WTC11 (cell line): ENCODE measurements around the gene TVP23A. TPM values are rescaled to one million over a fixed set of nuclear protein-coding genes. Genes with fewer than 3 reads are reported as not detected.
A peak's percentile ranks its signal among the peaks of the same experiment; 100 is the strongest.

Source experiments
- ATAC-seq: fragments of 200-7000 bp; cut with Tn5 transposase; 2 replicates; pipeline ENCODE4 v1.10.0; 2021; ENCODE audit warnings: mild to moderate bottlenecking, moderate library complexity
- CTCF ChIA-PET: fragments of 300-600 bp; sonication (Branson Sonifier 250); formaldehyde crosslinking; loops from one replicate; lab custom pipeline; 2021; ENCODE audit warnings: antibody characterized with exemption; lab: Charles Lee
- POLR2A ChIA-PET: fragments of 350-600 bp; sonication (Branson Sonifier 250); formaldehyde crosslinking; loops from one replicate; lab custom pipeline; 2021; ENCODE audit warnings: antibody characterized with exemption; lab: Charles Lee
- DNase-seq: peaks from one replicate; pipeline ENCODE4 v3.0.0; 2021; ENCODE audit warnings: low spot score
- H3K27ac Mint-ChIP-seq: 2 replicates; pipeline ENCODE4 v1.8.0; 2021; ENCODE audit warnings: mixed read lengths
- H3K27me3 Mint-ChIP-seq: 2 replicates; pipeline ENCODE4 v1.8.0; 2021; ENCODE audit warnings: low read depth, mild to moderate bottlenecking, moderate library complexity, mixed read lengths
- H3K36me3 Mint-ChIP-seq: 2 replicates; pipeline ENCODE4 v1.8.0; 2021; ENCODE audit warnings: mixed read lengths
- H3K4me1 Mint-ChIP-seq: 2 replicates; pipeline ENCODE4 v1.8.0; 2022; ENCODE audit warnings: mixed read lengths
- H3K4me3 Mint-ChIP-seq: 2 replicates; pipeline ENCODE4 v1.8.0; 2021; ENCODE audit warnings: mild to moderate bottlenecking, moderate library complexity, mixed read lengths
- H3K9me3 Mint-ChIP-seq: 2 replicates; pipeline ENCODE4 v1.8.0; 2021; ENCODE audit warnings: mixed read lengths
- ESRRA ChIP-seq: sonication (generic); formaldehyde crosslinking; IDR thresholded peaks from 2 replicates; pipeline ENCODE4 v1.8.1; 2022; ENCODE audit warnings: mild to moderate bottlenecking, missing genetic modification reagents, borderline replicate concordance
- GABPB1 ChIP-seq: sonication (generic); formaldehyde crosslinking; IDR thresholded peaks from 2 replicates; pipeline ENCODE4 v1.8.1; 2023; ENCODE audit warnings: mild to moderate bottlenecking, missing genetic modification reagents
- NFE2L1 ChIP-seq: sonication (generic); formaldehyde crosslinking; IDR thresholded peaks from 2 replicates; pipeline ENCODE4 v1.8.1; 2023; ENCODE audit warnings: missing genetic modification reagents
- NR3C1 ChIP-seq: sonication (generic); formaldehyde crosslinking; conservative IDR thresholded peaks from 2 replicates; pipeline ENCODE4 v1.8.1; 2023; ENCODE audit warnings: low read depth, mild to moderate bottlenecking, missing genetic modification reagents
- total RNA-seq: library from RNA; stranded (reverse); gene quantifications from 3 replicates; pipeline ENCODE4 v1.2.3, GENCODE V29; 2021

TVP23A gene
- total RNA-seq, 1 experiment from 2014 or later = 1.2 TPM

- H3K27me3 Mint-ChIP-seq = no peaks in the 10 kb centered on the region
Measured at GRCh38 chr16:10728003-10728887, 90.3 kb downstream of the TVP23A start.

More at GRCh38 chr16:10728003-10728887, 90.3 kb downstream of the TVP23A start:
- TF ChIP-seq NFE2L1 (CRISPR knock-in tag) = no peak
- TF ChIP-seq GABPB1 (CRISPR knock-in tag) = 0 out of 2 replicates have a peak, but pooled peaks have one; percentile 18
- TF ChIP-seq ESRRA (CRISPR knock-in tag) = no peak
- TF ChIP-seq NR3C1 = no peak
- Mint-ChIP-seq H3K4me1 (no peaks in the 10 kb centered on the region; the same call in 1 of the 2 replicates), H3K9me3 (peaks cover 3% of the 10 kb centered on the region), H3K27ac (no peak overlapping the region), H3K36me3 (peaks cover under 1% of the 10 kb centered on the region), H3K4me3 (no peak overlapping the region)
- DNase-seq (no peak), ATAC-seq (no peak)
- POLR2A ChIA-PET = no interaction called here
- CTCF ChIA-PET = no interaction called here

Other genes with a start within 250 kb of the TVP23A start
- gene EMP2, start 238.2 kb downstream of the TVP23A start, total RNA-seq = 15.2 to 16.7 TPM (median 16.4 TPM) in 3 replicates
- gene TEKT5, start 123.9 kb downstream of the TVP23A start, total RNA-seq = 0.60 to 1.1 TPM (median 0.82 TPM) in 3 replicates
- 23.5 to 25.4 TPM (median 25.4 TPM) in 3 replicates for gene NUBP1, start 75.0 kb downstream of the TVP23A start, total RNA-seq
- 0.21 to 0.27 TPM (median 0.26 TPM) in 3 replicates for gene CIITA, start 58.4 kb upstream of the TVP23A start, total RNA-seq
- gene DEXI, start 123.7 kb upstream of the TVP23A start, total RNA-seq = 33.7 to 42.1 TPM (median 37.7 TPM) in 3 replicates
- gene CLEC16A, start 125.8 kb upstream of the TVP23A start, total RNA-seq = 14.4 to 16.0 TPM (median 15.4 TPM) in 3 replicates